Measurements from ENCODE around the gene STXBP4. TPM values are rescaled to one million over a fixed set of nuclear protein-coding genes. Genes with fewer than 3 reads are reported as not detected.

Gene STXBP4
- total RNA-seq, 2 experiments from 2014 or later = 5.1 to 5.4 TPM

- no peak overlapping the region for H3K4me3 Mint-ChIP-seq
- H3K27me3 Mint-ChIP-seq = peaks cover 3% of the 10 kb centered on the region
- no peak for ATAC-seq (ENCODE audit: poor library complexity)
- no peak overlapping the region for H3K27ac Mint-ChIP-seq
- no peaks in the 10 kb centered on the region for H3K4me1 Mint-ChIP-seq (ENCODE audit: low read depth)
- no peak overlapping the region for H3K27ac ChIP-seq (ENCODE audit: low read depth in 1 of 2, low read length in 2 of 2)
- peaks cover 0 to 3% of the 10 kb centered on the region in 2 experiments for H3K27me3 ChIP-seq (ENCODE audit: control insufficient read depth in 1 of 2, insufficient read depth in 2 of 2, low read length in 2 of 2)
- POLR2A ChIA-PET = no interaction called here
- no peaks in the 10 kb centered on the region for H3K9me3 Mint-ChIP-seq
- H3K4me3 ChIP-seq (ENCODE audit: low read length) = no peak overlapping the region
- H3K36me3 Mint-ChIP-seq (ENCODE audit: low read depth) = no peaks in the 10 kb centered on the region
- intact Hi-C loops (cut with DNase I, micrococcal nuclease) = no loop called here
- no peak for TF ChIP-seq CTCF (IDR thresholded peaks at IDR 0.05)
- no peaks in the 10 kb centered on the region for H3K36me3 ChIP-seq (ENCODE audit: insufficient read depth, low read length)
- DNase-seq = no peak
- no peaks in the 10 kb centered on the region for H3K4me1 ChIP-seq (ENCODE audit: insufficient read depth, low read length)
- CTCF ChIA-PET = no interaction called here
- H3K9me3 ChIP-seq (ENCODE audit: control insufficient read depth in 1 of 2, insufficient read depth in 1 of 2, low read length in 2 of 2) = no peaks in the 10 kb centered on the region
Measured at GRCh38 chr17:54937426-54937825, 31.1 kb upstream of the STXBP4 start.

GRCh38 chr17:54941285-54941684 is 27.3 kb upstream of the STXBP4 start:
- Histone ChIP-seq H3K36me3 (ENCODE audit: insufficient read depth, low read length) (no peaks in the 10 kb centered on the region), H3K4me1 (ENCODE audit: insufficient read depth, low read length) (no peaks in the 10 kb centered on the region), H3K27me3 (ENCODE audit: control insufficient read depth in 1 of 2, insufficient read depth in 2 of 2, low read length in 2 of 2) (no peaks in the 10 kb centered on the region), H3K9me3 (ENCODE audit: control insufficient read depth in 1 of 2, insufficient read depth in 1 of 2, low read length in 2 of 2) (no peaks in the 10 kb centered on the region), H3K27ac (ENCODE audit: low read depth in 1 of 2, low read length in 2 of 2) (no peak overlapping the region), H3K4me3 (ENCODE audit: low read length) (no peak overlapping the region)
- ChIA-PET CTCF (no interaction called here), POLR2A (no interaction called here)
- H3K4me3 Mint-ChIP-seq = no peak overlapping the region
- H3K36me3 Mint-ChIP-seq (ENCODE audit: low read depth) = no peaks in the 10 kb centered on the region
- ATAC-seq (ENCODE audit: poor library complexity) (no peak), DNase-seq (no peak)
- H3K27me3 Mint-ChIP-seq = peaks cover 10% of the 10 kb centered on the region
- TF ChIP-seq CTCF (IDR thresholded peaks at IDR 0.05) = no peak
- no peaks in the 10 kb centered on the region for H3K4me1 Mint-ChIP-seq (ENCODE audit: low read depth)
- H3K9me3 Mint-ChIP-seq = no peaks in the 10 kb centered on the region
- intact Hi-C loops (cut with DNase I, micrococcal nuclease) = no loop called here
- H3K27ac Mint-ChIP-seq = no peak overlapping the region

GRCh38 chr17:54944796-54945195 is 23.8 kb upstream of the STXBP4 start:
- ChIA-PET POLR2A (no interaction called here), CTCF (no interaction called here)
- TF ChIP-seq CTCF (IDR thresholded peaks at IDR 0.05) = no peak
- no peaks in the 10 kb centered on the region for H3K9me3 Mint-ChIP-seq
- no peak for ATAC-seq (ENCODE audit: poor library complexity)
- Histone ChIP-seq H3K36me3 (ENCODE audit: insufficient read depth, low read length) (no peaks in the 10 kb centered on the region), H3K27ac (ENCODE audit: low read depth in 1 of 2, low read length in 2 of 2) (no peak overlapping the region), H3K4me3 (ENCODE audit: low read length) (no peak overlapping the region), H3K9me3 (ENCODE audit: control insufficient read depth in 1 of 2, insufficient read depth in 1 of 2, low read length in 2 of 2) (no peaks in the 10 kb centered on the region), H3K4me1 (ENCODE audit: insufficient read depth, low read length) (no peaks in the 10 kb centered on the region), H3K27me3 (ENCODE audit: control insufficient read depth in 1 of 2, insufficient read depth in 2 of 2, low read length in 2 of 2) (peaks cover 0 to 6% of the 10 kb centered on the region in 2 experiments)
- DNase-seq = no peak
- peaks cover 17% of the 10 kb centered on the region for H3K27me3 Mint-ChIP-seq
- intact Hi-C loops (cut with DNase I, micrococcal nuclease) = no loop called here
- H3K36me3 Mint-ChIP-seq (ENCODE audit: low read depth) = no peaks in the 10 kb centered on the region
- no peak overlapping the region for H3K27ac Mint-ChIP-seq
- no peak overlapping the region for H3K4me3 Mint-ChIP-seq
- H3K4me1 Mint-ChIP-seq (ENCODE audit: low read depth) = no peaks in the 10 kb centered on the region
